HG02884 (cell line): ENCODE results near the gene B9D1.

Source experiments
- ATAC-seq: cut with Tn5 transposase; IDR thresholded peaks from one replicate; pipeline ENCODE4 v1.9.1; 2021; ENCODE audit warnings: mild to moderate bottlenecking, moderate library complexity; ENCODE audit not compliant: unreplicated experiment

The B9D1 gene

DNA sequence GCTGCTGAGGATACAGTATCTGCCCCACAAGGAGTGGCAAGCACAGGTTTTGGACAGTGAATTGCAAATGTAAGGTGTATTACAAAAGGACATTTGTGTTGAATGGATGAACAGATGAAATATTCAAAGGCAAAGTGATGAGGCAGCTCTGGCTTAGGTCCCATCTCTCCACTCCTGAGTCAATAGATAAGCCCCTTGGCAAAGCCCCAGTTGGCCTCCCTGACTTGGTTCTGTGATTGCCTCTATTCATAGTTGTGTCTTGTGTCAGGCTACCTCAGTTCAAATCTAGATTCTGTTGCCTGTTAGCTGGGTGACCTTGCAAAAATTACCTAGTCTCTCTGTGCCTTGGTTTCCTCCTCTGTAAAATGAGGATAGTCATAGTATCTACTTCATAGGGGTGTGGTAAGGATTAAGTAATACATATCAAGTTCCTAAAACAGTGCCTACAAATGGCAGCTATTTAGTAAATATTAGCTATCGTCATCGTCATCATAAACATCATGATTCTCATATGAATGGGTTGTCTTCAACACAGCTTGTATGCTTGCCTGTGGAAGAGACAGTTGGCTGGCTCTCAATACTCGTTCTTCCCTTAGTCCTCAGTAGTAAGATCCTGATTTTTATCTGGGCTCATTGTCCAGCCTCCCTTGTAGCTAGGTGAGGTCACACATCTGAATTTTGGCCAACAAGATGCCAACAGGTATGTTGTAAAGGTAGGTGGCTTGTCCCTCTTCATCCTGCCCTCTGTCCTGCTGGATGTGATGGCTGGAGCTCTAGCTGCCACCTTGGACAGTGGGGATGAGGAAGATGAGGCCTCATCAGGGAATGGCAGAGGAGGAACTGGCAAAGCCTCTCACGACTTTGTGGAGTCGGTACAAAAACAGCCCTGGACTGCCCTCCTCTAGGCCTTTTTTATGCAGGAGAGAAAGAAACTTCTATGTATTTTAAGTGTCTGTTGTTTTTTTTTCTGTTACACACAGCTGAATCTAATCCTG is 26.6 kb upstream of the B9D1 start:
- no peak for ATAC-seq

DNA sequence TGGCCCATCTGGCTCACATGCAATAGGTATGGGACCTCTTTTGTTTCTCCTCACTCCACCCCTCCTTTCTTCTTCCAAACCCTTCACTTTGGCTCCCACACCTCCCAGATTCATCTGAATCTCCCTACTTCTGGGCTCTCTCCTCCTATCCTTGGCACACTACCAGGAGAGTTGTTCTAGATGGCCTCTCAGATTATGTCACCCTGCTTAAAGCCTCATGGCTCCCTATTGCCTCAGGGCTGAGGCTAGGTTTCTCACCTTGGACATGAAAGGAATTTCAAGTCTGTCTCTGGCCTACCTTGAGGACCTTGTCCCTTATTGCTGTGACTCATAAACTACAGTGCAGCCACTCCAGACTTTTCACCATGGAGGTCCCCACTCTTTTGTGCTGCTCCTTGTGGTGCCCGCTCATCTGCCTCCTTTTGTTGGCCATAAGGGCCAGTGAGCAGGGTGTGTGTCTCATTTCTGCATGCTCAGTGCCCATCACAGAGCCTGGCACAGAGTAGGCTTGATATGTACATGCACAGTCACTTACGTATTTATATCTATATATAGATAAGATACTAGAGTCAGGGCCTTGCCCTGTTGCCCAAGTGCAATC is 25.5 kb upstream of the B9D1 start:
- no peak for ATAC-seq

DNA sequence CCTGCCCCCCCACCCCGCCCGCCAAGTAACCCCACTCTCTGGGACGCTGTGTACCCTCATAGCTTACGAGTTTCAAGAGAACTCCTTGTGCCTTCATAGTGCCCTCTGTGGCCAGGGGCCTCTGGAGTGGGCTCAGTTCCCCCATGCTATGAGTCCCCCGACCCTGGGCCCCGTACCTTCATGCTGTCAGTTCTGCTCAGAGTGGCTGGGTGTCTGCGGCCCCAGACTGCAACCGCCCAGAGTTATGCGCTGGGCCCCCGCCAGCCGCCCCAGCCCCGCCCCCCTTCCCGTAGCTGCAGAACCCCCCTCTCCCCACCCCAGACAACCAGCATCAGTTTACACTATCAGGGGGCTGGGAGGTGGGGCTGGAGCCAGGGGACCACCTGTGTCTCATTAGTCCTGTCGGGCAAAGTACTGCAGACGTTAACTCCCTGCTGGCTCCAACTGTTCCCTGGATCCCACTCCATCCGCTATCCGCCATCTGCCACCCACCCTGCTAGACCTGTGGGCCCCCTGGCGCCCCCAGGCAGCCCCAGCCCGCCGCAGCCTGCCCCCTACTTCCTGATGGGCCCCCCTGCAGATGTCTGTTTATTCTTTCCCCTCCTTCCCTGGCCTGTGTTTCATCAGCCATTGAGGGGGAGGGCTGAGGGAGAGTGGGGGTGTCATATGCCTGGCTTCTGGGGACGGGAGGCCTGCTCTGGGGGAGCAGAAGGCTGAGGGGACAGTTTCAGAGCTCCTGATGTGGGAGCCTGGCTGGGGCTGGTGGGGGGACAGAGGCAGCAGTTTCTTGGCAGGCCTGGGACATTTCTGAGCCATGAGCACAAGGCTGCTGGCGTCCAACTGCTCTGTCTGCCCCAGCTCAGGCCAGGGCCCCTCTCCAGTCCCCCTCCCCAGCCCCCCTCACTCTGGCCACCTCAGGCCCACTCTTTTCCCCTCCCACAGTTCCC is 24.7 kb upstream of the B9D1 start, which contains the start of gene MFAP4:
Gene MFAP4 (minus strand): TSS at position 217 of the 947 bp plus-strand sequence. CDS start 35 bp downstream, at position 182.
- no peak for ATAC-seq

DNA sequence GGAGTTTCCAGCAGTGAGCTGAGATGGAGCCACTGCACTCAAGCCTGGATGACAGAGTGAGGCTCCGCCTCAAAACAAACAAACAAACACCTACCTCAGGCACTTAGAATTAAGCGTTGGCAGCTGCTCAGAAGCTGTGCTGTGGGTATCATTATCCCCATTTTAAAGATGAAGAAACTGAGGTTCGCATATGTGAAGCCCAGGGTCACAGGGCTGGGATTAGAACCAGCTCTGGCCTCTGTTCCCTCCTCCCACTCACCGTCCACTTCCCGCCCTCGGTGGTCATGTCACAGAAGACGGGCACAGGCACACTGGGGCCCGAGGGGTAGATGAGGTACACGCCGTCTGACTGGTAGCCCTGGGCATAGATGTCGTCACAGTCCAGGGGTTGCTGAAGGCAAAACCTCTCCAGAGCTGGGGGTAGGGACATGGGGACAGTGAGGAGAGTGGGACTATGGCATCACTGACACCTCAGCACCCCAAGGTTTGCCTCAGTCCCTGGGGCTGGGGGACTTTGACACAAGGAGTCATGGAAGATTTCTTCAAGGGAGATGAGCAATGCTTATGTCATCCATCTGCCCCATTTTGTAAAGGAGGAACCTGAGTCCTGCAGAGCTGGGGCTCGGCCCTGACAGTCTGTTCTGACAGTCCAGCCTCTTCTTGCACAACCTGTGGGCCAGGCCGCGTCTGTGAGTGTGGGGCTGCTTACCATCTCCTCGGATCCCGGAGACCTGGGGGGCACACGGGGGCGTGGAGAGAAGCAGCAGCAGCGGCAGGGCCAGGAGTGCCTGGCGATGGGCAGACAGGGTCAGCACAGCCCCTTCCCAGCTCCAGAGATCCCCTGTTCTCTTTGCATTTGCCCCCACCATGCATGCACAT is 23.8 kb upstream of the B9D1 start:
- no peak for ATAC-seq

DNA sequence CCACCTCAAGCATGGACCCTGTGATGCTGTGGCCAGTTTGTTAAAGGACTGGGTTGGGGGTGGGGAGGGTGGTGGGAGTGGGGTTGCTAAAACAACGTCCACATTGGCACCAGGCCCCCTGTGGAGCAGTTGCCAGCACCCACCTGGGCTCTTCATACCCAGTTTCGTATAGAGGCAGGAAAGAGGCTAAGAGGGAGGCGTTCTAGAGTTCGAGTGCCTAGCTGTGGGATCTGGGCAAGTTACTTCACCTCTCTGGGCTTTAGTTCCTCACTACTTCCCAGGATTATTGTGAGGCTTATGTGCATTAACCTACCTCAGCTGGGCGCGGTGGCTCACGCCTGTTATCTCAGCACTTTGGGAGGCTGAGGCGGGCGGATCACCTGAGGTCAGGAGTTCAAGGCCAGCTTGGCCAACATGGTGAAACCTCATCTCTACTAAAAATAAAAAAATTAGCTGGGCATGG is 23.0 kb upstream of the B9D1 start:
- ATAC-seq, result no peak

DNA sequence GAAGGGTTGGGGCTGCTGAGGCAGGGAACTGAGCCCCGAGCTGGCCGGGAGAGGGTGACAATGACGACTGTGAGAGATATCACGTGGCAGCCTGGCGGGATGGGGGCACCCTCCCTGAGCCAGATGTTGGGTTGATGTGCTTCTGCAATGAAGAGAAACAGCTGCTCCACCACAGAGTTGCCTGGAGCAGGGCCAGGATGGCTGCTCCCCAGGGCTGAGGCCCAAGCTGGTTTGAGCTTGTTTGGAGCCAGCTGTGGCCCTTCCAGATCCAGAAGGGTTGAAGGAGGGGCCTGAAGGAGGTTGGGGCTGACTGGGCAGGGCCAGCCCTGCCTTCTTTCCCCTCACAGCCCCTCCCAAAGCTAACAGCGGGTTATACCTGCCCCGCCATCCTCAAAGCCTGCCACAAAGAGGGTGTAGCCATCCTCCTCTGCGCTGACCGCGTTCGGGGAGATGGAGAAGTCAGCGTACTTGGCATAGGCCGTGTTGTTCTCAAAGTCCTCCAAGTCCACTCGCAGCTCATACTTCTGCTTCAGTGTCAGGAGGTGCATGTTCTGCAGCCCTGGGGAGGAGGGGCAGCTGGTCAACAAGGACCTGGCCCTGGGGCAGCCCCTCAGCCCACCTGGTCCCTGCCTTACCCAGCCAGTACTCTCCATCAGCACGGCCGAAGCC is 22.3 kb upstream of the B9D1 start:
- no peak for ATAC-seq

DNA sequence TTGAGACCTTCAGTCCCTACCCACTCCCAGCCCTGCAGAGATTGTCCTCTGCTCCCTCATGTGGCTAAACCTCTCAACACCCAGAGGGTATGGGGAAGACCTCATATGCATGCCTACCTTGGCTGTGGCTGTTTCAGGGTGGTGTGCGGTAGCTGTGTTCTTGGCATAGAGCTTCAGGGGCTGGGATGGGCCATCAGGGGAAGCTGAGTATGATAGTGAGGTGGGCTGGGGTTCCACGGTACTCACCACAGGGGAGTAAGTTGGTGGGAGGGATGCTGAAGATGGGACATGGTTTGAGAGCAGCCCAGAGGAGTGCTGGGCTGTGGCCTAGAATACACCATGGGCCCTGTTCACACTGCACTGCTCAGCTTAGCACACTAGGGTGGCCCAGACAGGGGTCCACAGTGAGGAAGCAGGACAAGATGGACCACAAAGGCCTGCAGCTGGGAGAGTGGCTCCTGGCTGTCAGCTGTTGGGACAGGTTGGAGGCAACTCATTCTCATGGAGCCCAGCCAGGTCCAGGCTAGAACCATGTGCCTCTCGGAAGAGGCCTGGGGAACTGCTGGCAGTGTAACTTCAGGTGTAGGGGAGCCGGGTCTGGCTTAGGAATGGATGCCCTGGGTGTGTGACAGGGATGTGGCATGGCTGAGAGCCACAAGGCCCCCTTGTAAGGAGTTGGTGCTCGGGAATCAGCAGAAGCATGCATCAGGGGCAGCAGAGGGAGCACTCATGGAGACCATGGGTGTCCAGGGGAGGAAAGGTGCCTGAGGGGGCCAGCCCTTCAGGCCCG is 21.4 kb upstream of the B9D1 start:
- ATAC-seq, result no peak

DNA sequence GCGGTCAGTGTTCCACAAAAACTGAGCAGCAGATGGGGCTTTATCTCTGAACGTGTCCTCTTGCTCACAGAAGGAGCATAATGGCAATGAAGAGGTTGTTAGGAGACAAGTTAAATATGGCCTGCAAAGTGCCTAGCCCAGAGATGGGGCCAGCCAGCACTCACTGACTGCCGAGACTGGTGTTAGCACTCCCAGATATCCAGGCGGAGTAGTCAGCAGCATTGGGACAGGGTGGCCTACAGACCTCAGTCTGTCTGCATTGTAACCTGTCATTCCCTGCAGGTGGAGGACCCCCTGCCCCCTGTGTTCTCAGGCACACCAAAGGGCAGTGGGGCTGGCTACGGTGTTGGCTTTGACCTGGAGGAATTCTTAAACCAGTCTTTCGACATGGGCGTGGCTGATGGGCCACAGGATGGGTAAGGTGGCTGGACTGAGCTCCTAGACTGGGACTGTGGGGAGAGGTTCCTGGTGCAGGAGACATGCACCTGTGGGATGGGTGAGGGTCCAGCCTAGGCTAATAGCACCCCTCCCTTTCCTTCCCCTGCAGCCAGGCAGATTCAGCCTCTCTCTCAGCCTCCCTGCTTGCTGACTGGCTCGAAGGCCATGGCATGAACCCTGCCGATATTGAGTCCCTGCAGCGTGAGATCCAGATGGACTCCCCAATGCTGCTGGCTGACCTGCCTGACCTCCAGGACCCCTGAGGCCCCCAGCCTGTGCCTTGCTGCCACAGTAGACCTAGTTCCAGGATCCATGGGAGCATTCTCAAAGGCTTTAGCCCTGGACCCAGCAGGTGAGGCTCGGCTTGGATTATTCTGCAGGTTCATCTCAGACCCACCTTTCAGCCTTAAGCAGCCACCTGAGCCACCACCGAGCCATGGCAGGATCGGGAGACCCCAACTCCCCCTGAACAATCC is 20.3 kb upstream of the B9D1 start:
- ATAC-seq, result no peak

DNA sequence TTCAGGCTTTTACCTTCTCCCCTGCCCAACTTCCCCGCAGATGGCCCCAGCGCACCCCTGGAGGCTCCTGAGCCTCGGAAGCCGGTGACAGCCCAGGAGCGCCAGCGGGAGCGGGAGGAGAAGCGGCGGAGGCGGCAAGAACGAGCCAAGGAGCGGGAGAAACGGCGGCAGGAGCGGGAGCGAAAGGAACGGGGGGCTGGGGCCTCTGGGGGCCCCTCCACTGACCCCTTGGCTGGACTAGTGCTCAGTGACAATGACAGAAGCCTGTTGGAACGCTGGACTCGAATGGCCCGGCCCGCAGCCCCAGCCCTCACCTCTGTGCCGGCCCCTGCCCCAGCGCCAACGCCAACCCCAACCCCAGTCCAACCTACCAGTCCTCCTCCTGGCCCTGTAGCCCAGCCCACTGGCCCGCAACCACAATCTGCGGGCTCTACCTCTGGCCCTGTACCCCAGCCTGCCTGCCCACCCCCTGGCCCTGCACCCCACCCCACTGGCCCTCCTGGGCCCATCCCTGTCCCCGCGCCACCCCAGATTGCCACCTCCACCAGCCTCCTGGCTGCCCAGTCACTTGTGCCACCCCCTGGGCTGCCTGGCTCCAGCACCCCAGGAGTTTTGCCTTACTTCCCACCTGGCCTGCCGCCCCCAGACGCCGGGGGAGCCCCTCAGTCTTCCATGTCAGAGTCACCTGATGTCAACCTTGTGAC is 19.4 kb upstream of the B9D1 start:
- ATAC-seq, result no peak

DNA sequence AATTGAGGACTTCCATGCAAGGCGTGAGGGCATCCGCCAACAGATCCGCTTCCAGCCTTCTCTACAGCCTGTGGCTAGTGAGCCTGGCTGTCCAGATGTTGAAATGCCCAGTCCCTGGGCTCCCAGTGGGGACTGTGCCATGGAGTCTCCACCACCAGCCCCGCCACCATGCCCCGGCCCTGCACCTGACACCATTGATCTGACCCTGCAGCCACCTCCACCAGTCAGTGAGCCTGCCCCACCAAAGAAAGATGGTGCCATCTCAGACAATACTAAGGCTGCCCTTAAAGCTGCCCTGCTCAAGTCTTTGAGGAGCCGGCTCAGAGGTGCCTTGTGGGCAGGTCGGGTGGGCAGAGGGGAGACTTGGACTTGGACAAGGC is 18.8 kb upstream of the B9D1 start:
- ATAC-seq, result no peak

DNA sequence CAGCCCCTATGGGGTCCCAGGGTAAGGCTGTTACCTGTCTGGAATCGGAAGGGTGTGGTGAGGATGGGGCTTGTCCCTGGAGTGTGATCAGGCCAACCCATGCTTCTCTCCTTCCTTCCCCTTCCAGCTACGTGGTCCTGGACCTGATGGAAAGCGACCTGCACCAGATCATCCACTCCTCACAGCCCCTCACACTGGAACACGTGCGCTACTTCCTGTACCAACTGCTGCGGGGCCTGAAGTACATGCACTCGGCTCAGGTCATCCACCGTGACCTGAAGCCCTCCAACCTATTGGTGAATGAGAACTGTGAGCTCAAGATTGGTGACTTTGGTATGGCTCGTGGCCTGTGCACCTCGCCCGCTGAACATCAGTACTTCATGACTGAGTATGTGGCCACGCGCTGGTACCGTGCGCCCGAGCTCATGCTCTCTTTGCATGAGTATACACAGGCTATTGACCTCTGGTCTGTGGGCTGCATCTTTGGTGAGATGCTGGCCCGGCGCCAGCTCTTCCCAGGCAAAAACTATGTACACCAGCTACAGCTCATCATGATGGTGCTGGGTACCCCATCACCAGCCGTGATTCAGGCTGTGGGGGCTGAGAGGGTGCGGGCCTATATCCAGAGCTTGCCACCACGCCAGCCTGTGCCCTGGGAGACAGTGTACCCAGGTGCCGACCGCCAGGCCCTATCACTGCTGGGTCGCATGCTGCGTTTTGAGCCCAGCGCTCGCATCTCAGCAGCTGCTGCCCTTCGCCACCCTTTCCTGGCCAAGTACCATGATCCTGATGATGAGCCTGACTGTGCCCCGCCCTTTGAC is 18.2 kb upstream of the B9D1 start:
- ATAC-seq, result no peak

DNA sequence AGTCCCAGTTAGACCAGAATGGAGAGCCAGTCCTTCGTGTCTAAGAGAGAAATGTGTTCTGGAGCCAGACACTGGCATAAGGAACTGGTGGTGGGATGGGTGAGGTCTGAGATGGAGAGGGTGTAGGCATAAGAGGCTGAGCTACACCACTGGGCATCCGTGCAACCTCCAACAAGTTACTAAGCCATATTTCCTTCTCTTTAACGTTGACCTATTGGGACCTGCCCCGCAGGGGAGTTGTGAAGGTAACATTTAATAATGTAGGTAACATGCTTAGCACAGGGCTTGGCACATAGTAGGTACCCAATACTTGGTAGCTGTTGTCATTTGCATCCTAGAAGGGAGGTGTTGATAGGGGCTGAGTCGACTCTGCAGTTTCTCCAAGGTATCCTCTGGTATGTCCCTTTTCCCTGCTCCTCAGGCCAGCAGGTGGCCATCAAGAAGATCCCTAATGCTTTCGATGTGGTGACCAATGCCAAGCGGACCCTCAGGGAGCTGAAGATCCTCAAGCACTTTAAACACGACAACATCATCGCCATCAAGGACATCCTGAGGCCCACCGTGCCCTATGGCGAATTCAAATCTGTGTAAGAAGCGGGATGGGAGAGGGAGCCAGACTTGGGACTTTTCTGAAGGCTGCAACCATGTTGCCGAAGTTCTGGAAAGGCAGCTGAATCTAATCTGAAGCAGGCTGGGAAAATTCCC is 17.0 kb upstream of the B9D1 start:
- ATAC-seq, result no peak

DNA sequence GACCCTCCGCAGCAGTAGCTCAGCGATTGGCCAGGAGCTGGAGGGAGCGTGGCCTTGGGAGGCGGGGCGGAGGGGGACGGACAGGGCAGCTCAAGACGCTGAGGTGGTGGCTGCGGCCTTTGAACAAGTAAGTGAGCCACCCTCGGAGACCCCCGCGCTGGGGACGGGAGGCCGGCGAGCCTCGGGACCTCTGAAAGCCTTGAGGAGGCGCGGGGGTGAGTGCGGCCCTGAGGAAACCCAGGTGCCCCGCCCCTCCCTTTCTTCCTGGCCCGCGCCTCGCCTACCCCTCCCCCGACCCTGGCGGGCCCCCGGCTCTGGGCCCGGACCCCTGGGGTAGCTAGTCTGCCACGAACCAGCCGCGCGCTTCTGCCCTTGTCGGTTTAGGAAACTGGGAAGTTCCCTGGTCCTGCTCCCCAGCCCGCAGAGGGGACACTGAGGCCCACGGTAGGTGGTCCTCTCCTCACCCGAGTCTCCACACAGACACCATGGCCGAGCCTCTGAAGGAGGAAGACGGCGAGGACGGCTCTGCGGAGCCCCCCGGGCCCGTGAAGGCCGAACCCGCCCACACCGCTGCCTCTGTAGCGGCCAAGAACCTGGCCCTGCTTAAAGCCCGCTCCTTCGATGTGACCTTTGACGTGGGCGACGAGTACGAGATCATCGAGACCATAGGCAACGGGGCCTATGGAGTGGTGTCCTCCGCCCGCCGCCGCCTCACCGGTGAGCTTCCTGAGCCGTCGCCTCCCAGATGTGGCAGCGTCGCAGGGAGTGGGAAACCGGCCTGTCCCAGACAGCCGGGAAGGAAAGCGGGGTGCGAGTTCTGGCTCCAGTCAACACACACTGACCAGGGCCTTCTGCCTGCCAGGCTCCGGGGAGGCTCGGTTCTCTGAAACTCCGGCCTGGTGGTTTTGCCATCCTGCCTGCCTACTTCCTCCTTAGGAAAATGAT is 16.2 kb upstream of the B9D1 start, which contains the start of gene MAPK7:
Gene MAPK7 (plus strand): TSS at position 83 of the 945 bp plus-strand sequence. CDS start 403 bp downstream, at position 486.
- ATAC-seq, result no peak
